H9 (cell line): Measurements from ENCODE around the gene ATF1. TPM values are rescaled to one million over a fixed set of nuclear protein-coding genes. Genes with fewer than 3 reads are reported as not detected.
A peak's percentile ranks its signal among the peaks of the same experiment; 100 is the strongest.

ENCODE experiments used
- DNase-seq: peaks from one replicate; pipeline ENCODE4 v3.0.0-alpha.2; 2017
- H2AFZ ChIP-seq: one replicate; pipeline ENCODE4 v1.6.1; 2013; ENCODE audit warnings: mild to moderate bottlenecking, low read length, control low read depth, moderate library complexity
- H2AK5ac ChIP-seq: 2 replicates; pipeline ENCODE4 v1.6.1; 2013; ENCODE audit warnings: low read length, control low read depth, mixed read lengths; ENCODE audit not compliant: insufficient read length
- H2BK120ac ChIP-seq: one replicate; pipeline ENCODE4 v1.6.1; 2013; ENCODE audit warnings: low read depth, mild to moderate bottlenecking, low read length, control low read depth, inconsistent platforms; ENCODE audit not compliant: poor library complexity, severe bottlenecking
- H2BK12ac ChIP-seq: 2 replicates; pipeline ENCODE4 v1.6.1; 2013; ENCODE audit warnings: low read length, control low read depth, mixed read lengths, low read depth; ENCODE audit not compliant: insufficient read length
- H2BK15ac ChIP-seq: 2 replicates; pipeline ENCODE4 v1.6.1; 2013; ENCODE audit warnings: low read depth, low read length, control low read depth
- H2BK20ac ChIP-seq: one replicate; pipeline ENCODE4 v1.6.1; 2013; ENCODE audit warnings: low read depth, mild to moderate bottlenecking, low read length, control low read depth, inconsistent platforms; ENCODE audit not compliant: poor library complexity, severe bottlenecking
- H2BK5ac ChIP-seq: 2 replicates; pipeline ENCODE4 v1.6.1; 2013; ENCODE audit warnings: low read length, control low read depth, mixed read lengths; ENCODE audit not compliant: insufficient read length
- H3K14ac ChIP-seq: 2 replicates; pipeline ENCODE4 v1.6.1; 2013; ENCODE audit warnings: low read length, control low read depth; ENCODE audit not compliant: insufficient read depth
- H3K18ac ChIP-seq: 2 replicates; pipeline ENCODE4 v1.6.1; 2013; ENCODE audit warnings: low read depth, mild to moderate bottlenecking, mixed read lengths, low read length, control low read depth; ENCODE audit not compliant: insufficient read length
- H3K23ac ChIP-seq: 2 replicates; pipeline ENCODE4 v1.6.1; 2013; ENCODE audit warnings: low read length, control low read depth, mixed read lengths, low read depth; ENCODE audit not compliant: insufficient read length
- H3K23me2 ChIP-seq: 2 replicates; pipeline ENCODE4 v1.6.1; 2013; ENCODE audit warnings: low read depth, mild to moderate bottlenecking, mixed read lengths, low read length, control low read depth; ENCODE audit not compliant: insufficient read length, poor library complexity, severe bottlenecking
- H3K27ac ChIP-seq: 2 replicates; pipeline ENCODE4 v1.5.1; 2013; ENCODE audit warnings: low read length, control low read depth, mixed read lengths, low read depth; ENCODE audit not compliant: insufficient read length
- H3K27me3 ChIP-seq: 2 replicates; pipeline ENCODE4 v1.6.1; 2013; ENCODE audit warnings: low read length, control low read depth, inconsistent platforms; ENCODE audit not compliant: insufficient read depth
- H3K4ac ChIP-seq: 2 replicates; pipeline ENCODE4 v1.6.1; 2013; ENCODE audit warnings: low read depth, mild to moderate bottlenecking, control low read depth, inconsistent platforms, low read length, moderate library complexity
- H3K4me1 ChIP-seq: 2 replicates; pipeline ENCODE4 v1.6.1; 2013; ENCODE audit warnings: low read length, control low read depth, inconsistent platforms; ENCODE audit not compliant: insufficient read depth
- H3K4me2 ChIP-seq: 2 replicates; pipeline ENCODE4 v1.6.1; 2013; ENCODE audit warnings: low read length, control low read depth, mixed read lengths; ENCODE audit not compliant: insufficient read length, insufficient read depth
- H3K56ac ChIP-seq: 2 replicates; pipeline ENCODE4 v1.6.1; 2013; ENCODE audit warnings: low read depth, mild to moderate bottlenecking, mixed read lengths, low read length, control low read depth; ENCODE audit not compliant: insufficient read length
- H3K79me1 ChIP-seq: 2 replicates; pipeline ENCODE4 v1.6.1; 2013; ENCODE audit warnings: low read depth, mild to moderate bottlenecking, moderate library complexity, low read length, control low read depth, inconsistent platforms; ENCODE audit not compliant: insufficient read depth, poor library complexity, severe bottlenecking
- H3K79me2 ChIP-seq: 2 replicates; pipeline ENCODE4 v1.6.1; 2013; ENCODE audit warnings: low read length, control low read depth, inconsistent platforms; ENCODE audit not compliant: insufficient read depth
- H3K9ac ChIP-seq: 2 replicates; pipeline ENCODE4 v1.6.1; 2013; ENCODE audit warnings: low read length, control low read depth, mixed read lengths; ENCODE audit not compliant: insufficient read length; ENCODE audit errors: extremely low read depth
- H3K9me3 ChIP-seq: one replicate; pipeline ENCODE4 v1.6.1; 2013; ENCODE audit warnings: low read depth, low read length, inconsistent platforms; ENCODE audit not compliant: control insufficient read depth
- H3T11ph ChIP-seq: one replicate; pipeline ENCODE4 v1.6.1; 2013; ENCODE audit warnings: mild to moderate bottlenecking, low read length, control low read depth, inconsistent platforms
- H4K20me1 ChIP-seq: one replicate; pipeline ENCODE4 v1.6.1; 2013; ENCODE audit not compliant: control insufficient read depth, insufficient read length, insufficient read depth
- H4K5ac ChIP-seq: 2 replicates; pipeline ENCODE4 v1.6.1; 2013; ENCODE audit warnings: low read depth, mild to moderate bottlenecking, mixed read lengths, low read length, control low read depth; ENCODE audit not compliant: insufficient read length
- H4K8ac ChIP-seq: replicated peaks from 2 replicates; pipeline ENCODE4 v1.6.1; 2013; ENCODE audit warnings: low read length, control low read depth, mixed read lengths, low read depth; ENCODE audit not compliant: insufficient read length
- H4K91ac ChIP-seq: 2 replicates; pipeline ENCODE4 v1.6.1; 2013; ENCODE audit warnings: low read depth, mild to moderate bottlenecking, moderate library complexity, mixed read lengths, low read length, control low read depth; ENCODE audit not compliant: insufficient read length
- H3K27ac Mint-ChIP-seq, 3 experiments: 2 replicates in 2 of 3; 3 replicates in 1 of 3; pipeline ENCODE4 v1.8.0; 2020 to 2021; ENCODE audit warnings: mixed read lengths in 3 of 3, mild to moderate bottlenecking in 1 of 3, moderate library complexity in 1 of 3
- H3K27me3 Mint-ChIP-seq: 2 replicates; pipeline ENCODE4 v1.8.0; 2021; ENCODE audit warnings: low read depth, mild to moderate bottlenecking, moderate library complexity, mixed read lengths
- H3K36me3 Mint-ChIP-seq, 3 experiments: 2 replicates in 2 of 3; 3 replicates in 1 of 3; pipeline ENCODE4 v1.8.0; 2020 to 2021; ENCODE audit warnings: low read depth in 3 of 3, mixed read lengths in 3 of 3; ENCODE audit not compliant: insufficient read depth in 1 of 3
- H3K4me1 Mint-ChIP-seq, 2 experiments: 2 replicates each; pipeline ENCODE4 v1.8.0; 2020; ENCODE audit warnings: mixed read lengths in 2 of 2
- H3K4me3 Mint-ChIP-seq, 2 experiments: 2 replicates in 1 of 2; 3 replicates in 1 of 2; pipeline ENCODE4 v1.8.0; 2020 to 2021; ENCODE audit warnings: mild to moderate bottlenecking in 2 of 2, mixed read lengths in 2 of 2, moderate library complexity in 1 of 2
- H3K9me3 Mint-ChIP-seq, 2 experiments: 2 replicates in 1 of 2; 3 replicates in 1 of 2; pipeline ENCODE4 v1.8.0; 2020; ENCODE audit warnings: mild to moderate bottlenecking in 2 of 2, mixed read lengths in 2 of 2, moderate library complexity in 1 of 2
- WGBS: extraction: QIAGEN DNeasy Blood & Tissue Kit; methylation state at CpG from one replicate; pipeline ENCODE4 v1.1.7; 2013; ENCODE audit warnings: missing lambda C conversion rate, low lambda C conversion rate, mixed read lengths; ENCODE audit not compliant: insufficient read length; ENCODE audit errors: extremely low coverage; 5-methylcytosine and 5-hydroxymethylcytosine counted together
- total RNA-seq: library from RNA; stranded (reverse); gene quantifications from 2 replicates; pipeline ENCODE4 v1.2.1, GENCODE V29; 2021
- TF ChIP-seq, protein P1 (sequence below): fragments of 200-600 bp; sonication (generic); conservative IDR thresholded peaks from 3 replicates; pipeline ENCODE4 v1.8.0; 2021; ENCODE audit warnings: antibody characterized with exemption, mild to moderate bottlenecking

Gene ATF1
- total RNA-seq, 1 experiment from 2014 or later: 47.8 TPM

DNA sequence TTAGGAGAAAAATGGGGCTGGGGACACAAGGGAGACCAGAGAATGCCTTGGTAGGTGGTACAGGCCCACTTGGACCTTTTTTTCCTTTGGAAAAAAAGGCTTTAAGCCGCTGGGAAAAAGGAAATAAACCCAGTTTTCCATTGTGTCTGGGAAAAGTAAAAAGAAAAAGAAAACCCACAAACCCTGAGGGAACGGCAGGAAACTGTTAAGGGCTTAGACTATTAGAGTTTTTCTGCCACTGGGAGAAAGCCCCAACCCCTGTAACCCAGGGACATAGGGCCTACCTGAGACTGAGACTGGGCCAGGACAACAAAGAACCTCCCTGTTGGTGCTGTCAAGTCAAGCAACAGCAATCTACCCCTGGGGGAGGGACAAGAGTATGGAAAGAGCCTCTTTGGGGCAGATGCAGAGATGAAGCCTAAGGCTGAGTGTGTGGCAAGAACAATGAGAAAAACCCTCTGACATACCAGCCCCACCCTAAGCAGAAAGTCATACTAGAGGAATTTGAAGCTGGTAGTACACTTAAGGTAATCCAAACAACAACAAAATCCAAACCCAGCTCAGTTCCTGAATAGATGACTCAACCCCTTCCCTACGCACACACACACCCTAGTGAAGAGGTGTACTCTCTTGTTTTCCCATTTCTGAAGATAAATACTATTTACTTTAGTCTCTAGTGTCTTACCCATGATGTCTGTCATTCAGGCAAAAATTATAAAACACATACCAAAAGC is 22.8 kb downstream of the ATF1 start:
- no peak overlapping the region for H3K4me2 ChIP-seq
- no peak overlapping the region for H3T11ph ChIP-seq
- H3K4me1 Mint-ChIP-seq: no peaks in the 10 kb centered on the region
- H4K91ac ChIP-seq: no peak overlapping the region
- no peak overlapping the region for H2BK12ac ChIP-seq
- no peak overlapping the region for H4K5ac ChIP-seq
- H2AK5ac ChIP-seq: no peak overlapping the region
- no peaks in the 10 kb centered on the region for H3K4me1 ChIP-seq
- H3K9me3 Mint-ChIP-seq: peaks cover 8 to 13% of the 10 kb centered on the region in 2 experiments; a peak in 4 of 5 replicates
- no peaks in the 10 kb centered on the region for H3K27me3 Mint-ChIP-seq
- TF ChIP-seq, protein P1, sequence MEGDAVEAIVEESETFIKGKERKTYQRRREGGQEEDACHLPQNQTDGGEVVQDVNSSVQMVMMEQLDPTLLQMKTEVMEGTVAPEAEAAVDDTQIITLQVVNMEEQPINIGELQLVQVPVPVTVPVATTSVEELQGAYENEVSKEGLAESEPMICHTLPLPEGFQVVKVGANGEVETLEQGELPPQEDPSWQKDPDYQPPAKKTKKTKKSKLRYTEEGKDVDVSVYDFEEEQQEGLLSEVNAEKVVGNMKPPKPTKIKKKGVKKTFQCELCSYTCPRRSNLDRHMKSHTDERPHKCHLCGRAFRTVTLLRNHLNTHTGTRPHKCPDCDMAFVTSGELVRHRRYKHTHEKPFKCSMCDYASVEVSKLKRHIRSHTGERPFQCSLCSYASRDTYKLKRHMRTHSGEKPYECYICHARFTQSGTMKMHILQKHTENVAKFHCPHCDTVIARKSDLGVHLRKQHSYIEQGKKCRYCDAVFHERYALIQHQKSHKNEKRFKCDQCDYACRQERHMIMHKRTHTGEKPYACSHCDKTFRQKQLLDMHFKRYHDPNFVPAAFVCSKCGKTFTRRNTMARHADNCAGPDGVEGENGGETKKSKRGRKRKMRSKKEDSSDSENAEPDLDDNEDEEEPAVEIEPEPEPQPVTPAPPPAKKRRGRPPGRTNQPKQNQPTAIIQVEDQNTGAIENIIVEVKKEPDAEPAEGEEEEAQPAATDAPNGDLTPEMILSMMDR: no peak
- no peak overlapping the region for H3K23ac ChIP-seq
- H3K27ac ChIP-seq: no peak overlapping the region
- H3K14ac ChIP-seq: no peak overlapping the region
- peaks cover 32 to 33% (median 32%) of the 10 kb centered on the region in 3 experiments for H3K36me3 Mint-ChIP-seq
- no CpG with 5 or more reads among the region's 3 CpGs for WGBS
- no peak overlapping the region for H4K8ac ChIP-seq
- no peaks in the 10 kb centered on the region for H3K79me1 ChIP-seq
- no peak overlapping the region for H2BK5ac ChIP-seq
- peak overlapping the region in 1 of 3 experiments; percentile 87; a peak in 1 of 7 replicates for H3K27ac Mint-ChIP-seq
- no peak overlapping the region for H2BK15ac ChIP-seq
- H2BK120ac ChIP-seq: no peak overlapping the region
- no peak overlapping the region for H2BK20ac ChIP-seq
- no peak overlapping the region for H2AFZ ChIP-seq
- H3K79me2 ChIP-seq: no peaks in the 10 kb centered on the region; the same call in 1 of the 2 replicates
- DNase-seq: no peak
- no peak overlapping the region for H3K4ac ChIP-seq
- no peak overlapping the region for H3K56ac ChIP-seq
- no peak overlapping the region for H3K18ac ChIP-seq
- H3K9me3 ChIP-seq: no peaks in the 10 kb centered on the region
- H4K20me1 ChIP-seq: no peaks in the 10 kb centered on the region
- H3K4me3 Mint-ChIP-seq: no peak overlapping the region
- H3K9ac ChIP-seq: no peak overlapping the region
- no peaks in the 10 kb centered on the region for H3K23me2 ChIP-seq
- H3K27me3 ChIP-seq: no peaks in the 10 kb centered on the region
